GM10847 (cell line): ENCODE measurements around the gene PIM3.

Experiments
- POLR2A ChIP-seq: IDR thresholded peaks from 2 replicates; pipeline ENCODE4 v1.6.1; 2011; ENCODE audit not compliant: insufficient read length; ENCODE audit errors: extremely low read depth

PIM3 gene

GRCh38 chr22:49948116-49948957 lies 12.2 kb upstream of the PIM3 start:
- no peak for TF ChIP-seq POLR2A

- TF ChIP-seq POLR2A, result no peak
Measured at GRCh38 chr22:49948958-49949913, 11.3 kb upstream of the PIM3 start.

GRCh38 chr22:49949914-49950292 lies 10.7 kb upstream of the PIM3 start:
- no peak for TF ChIP-seq POLR2A

GRCh38 chr22:49950396-49950994 lies 10.1 kb upstream of the PIM3 start:
- TF ChIP-seq POLR2A, result no peak

- TF ChIP-seq POLR2A, result no peak
Measured at GRCh38 chr22:49951000-49951677, 9.4 kb upstream of the PIM3 start.

GRCh38 chr22:49951678-49951985 lies 8.9 kb upstream of the PIM3 start:
- no peak for TF ChIP-seq POLR2A

- TF ChIP-seq POLR2A, result no peak
Measured at GRCh38 chr22:49951986-49952896, 8.3 kb upstream of the PIM3 start.

- no peak for TF ChIP-seq POLR2A
Measured at GRCh38 chr22:49953027-49953679, 7.4 kb upstream of the PIM3 start.

- TF ChIP-seq POLR2A, result no peak
Measured at GRCh38 chr22:49953680-49954344, 6.8 kb upstream of the PIM3 start.

GRCh38 chr22:49954354-49954753 lies 6.2 kb upstream of the PIM3 start:
- no peak for TF ChIP-seq POLR2A

- no peak for TF ChIP-seq POLR2A
Measured at GRCh38 chr22:49954991-49955580, 5.5 kb upstream of the PIM3 start.

- no peak for TF ChIP-seq POLR2A
Measured at GRCh38 chr22:49955581-49956417, 4.8 kb upstream of the PIM3 start.
